Measurements from ENCODE around the gene CTNND2.

The CTNND2 gene

DNA sequence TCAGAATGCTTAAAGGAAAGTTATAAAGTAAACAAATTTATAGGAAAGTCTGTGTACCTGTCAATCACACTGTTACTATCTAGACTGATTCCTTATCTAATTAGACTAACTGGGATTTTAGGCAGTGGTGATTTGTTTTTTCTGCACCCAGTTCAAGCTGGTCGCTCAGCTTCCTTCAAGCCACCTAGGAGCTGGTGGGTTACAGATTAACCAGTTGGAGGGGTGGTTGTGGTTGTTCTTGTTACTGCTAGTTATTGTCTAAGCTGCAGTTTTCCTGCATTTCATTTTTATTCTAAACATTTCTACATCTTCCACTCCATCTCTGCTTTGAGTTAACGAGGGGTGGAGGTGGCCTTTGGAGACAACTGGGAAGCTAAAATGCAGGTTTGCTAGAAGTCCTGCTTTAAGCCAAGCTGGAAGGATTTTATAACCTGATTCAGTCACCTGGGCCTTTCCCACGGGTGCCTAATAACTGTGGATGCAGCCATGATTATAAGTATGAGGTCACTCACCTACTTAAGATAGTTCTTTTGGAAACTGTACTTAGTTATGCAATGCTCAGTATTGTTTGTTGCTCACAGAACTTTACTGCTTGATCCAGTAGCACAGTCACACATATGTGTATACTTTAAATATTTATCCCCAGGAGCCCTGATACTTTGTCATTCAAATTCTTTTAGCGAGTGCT is 839.3 kb downstream of the CTNND2 start:
- CTCF ChIA-PET, result interaction anchor here (1.8 kb wide), 1 partner anchor 10 kb away, joined by 6 read pairs; no protein-coding TSS in a partner anchor
- no peak for TF ChIP-seq ZNF704 (tag by site-specific recombination; IDR thresholded peaks at IDR 0.05)
- POLR2A ChIA-PET, result no interaction called here

GRCh38 chr5:11062397-11062796 is 841.8 kb downstream of the CTNND2 start:
- Histone ChIP-seq H3K4me3 (ENCODE audit: low read depth, low read length) (no peak overlapping the region), H3K4me1 (ENCODE audit: control insufficient read depth, insufficient read depth, low read length) (no peaks in the 10 kb centered on the region), H3K36me3 (ENCODE audit: control insufficient read depth in 2 of 2, insufficient read depth in 1 of 2, low read length in 2 of 2) (no peaks in the 10 kb centered on the region), H3K9me3 (ENCODE audit: control insufficient read depth, insufficient read depth, low read depth, low read length) (no peaks in the 10 kb centered on the region), H3K27ac (ENCODE audit: extremely low read depth, low read depth, low read length) (no peak overlapping the region)
- CTCF ChIA-PET, result interaction anchor here (0.6 kb wide), 1 partner anchor 651 kb away, joined by 3 read pairs; no protein-coding TSS in a partner anchor
- POLR2A ChIA-PET, result no interaction called here
- TF ChIP-seq, protein P1, sequence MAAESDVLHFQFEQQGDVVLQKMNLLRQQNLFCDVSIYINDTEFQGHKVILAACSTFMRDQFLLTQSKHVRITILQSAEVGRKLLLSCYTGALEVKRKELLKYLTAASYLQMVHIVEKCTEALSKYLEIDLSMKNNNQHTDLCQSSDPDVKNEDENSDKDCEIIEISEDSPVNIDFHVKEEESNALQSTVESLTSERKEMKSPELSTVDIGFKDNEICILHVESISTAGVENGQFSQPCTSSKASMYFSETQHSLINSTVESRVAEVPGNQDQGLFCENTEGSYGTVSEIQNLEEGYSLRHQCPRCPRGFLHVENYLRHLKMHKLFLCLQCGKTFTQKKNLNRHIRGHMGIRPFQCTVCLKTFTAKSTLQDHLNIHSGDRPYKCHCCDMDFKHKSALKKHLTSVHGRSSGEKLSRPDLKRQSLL (tag by site-specific recombination; IDR thresholded peaks at IDR 0.05), result no peak
- no peak for TF ChIP-seq IKZF3 (tag by site-specific recombination; IDR thresholded peaks at IDR 0.05)
- TF ChIP-seq ZNF169 (tag by site-specific recombination; IDR thresholded peaks at IDR 0.05), result no peak

More for the DNA sequence above, 839.3 kb downstream of the CTNND2 start:
- H3K9me3 ChIP-seq (ENCODE audit: control insufficient read depth, insufficient read depth, low read depth, low read length), result no peaks in the 10 kb centered on the region
- H3K4me1 ChIP-seq (ENCODE audit: control insufficient read depth, insufficient read depth, low read length), result no peaks in the 10 kb centered on the region
- H3K27ac ChIP-seq (ENCODE audit: extremely low read depth, low read depth, low read length), result no peak overlapping the region
- H3K4me3 ChIP-seq (ENCODE audit: low read depth, low read length), result no peak overlapping the region
- H3K36me3 ChIP-seq (ENCODE audit: control insufficient read depth in 2 of 2, insufficient read depth in 1 of 2, low read length in 2 of 2), result no peaks in the 10 kb centered on the region

GRCh38 chr5:11056560-11056959 is 847.7 kb downstream of the CTNND2 start:
- no peaks in the 10 kb centered on the region for H3K36me3 ChIP-seq (ENCODE audit: control insufficient read depth in 2 of 2, insufficient read depth in 1 of 2, low read length in 2 of 2)
- no peaks in the 10 kb centered on the region for H3K9me3 ChIP-seq (ENCODE audit: control insufficient read depth, insufficient read depth, low read depth, low read length)
- no peak overlapping the region for H3K27ac ChIP-seq (ENCODE audit: extremely low read depth, low read depth, low read length)
- ChIA-PET POLR2A (no interaction called here), CTCF (interaction anchor here (0.6 to 1.4 kb wide), 2 partner anchors 19 to 388 kb away, joined by 3 read pairs; no protein-coding TSS in a partner anchor)
- H3K4me1 ChIP-seq (ENCODE audit: control insufficient read depth, insufficient read depth, low read length), result no peaks in the 10 kb centered on the region
- no peak overlapping the region for H3K4me3 ChIP-seq (ENCODE audit: low read depth, low read length)
- no peak for TF ChIP-seq ZBTB7A (tag by site-specific recombination; IDR thresholded peaks at IDR 0.05; ENCODE audit: low read depth)
- TF ChIP-seq ZNF76 (tag by site-specific recombination; IDR thresholded peaks at IDR 0.05; ENCODE audit: borderline replicate concordance, low read depth), result no peak
- TF ChIP-seq KLF8 (tag by site-specific recombination; IDR thresholded peaks at IDR 0.05), result no peak
- TF ChIP-seq ZNF692 (tag by site-specific recombination; IDR thresholded peaks at IDR 0.05), result no peak
- TF ChIP-seq, protein P2, sequence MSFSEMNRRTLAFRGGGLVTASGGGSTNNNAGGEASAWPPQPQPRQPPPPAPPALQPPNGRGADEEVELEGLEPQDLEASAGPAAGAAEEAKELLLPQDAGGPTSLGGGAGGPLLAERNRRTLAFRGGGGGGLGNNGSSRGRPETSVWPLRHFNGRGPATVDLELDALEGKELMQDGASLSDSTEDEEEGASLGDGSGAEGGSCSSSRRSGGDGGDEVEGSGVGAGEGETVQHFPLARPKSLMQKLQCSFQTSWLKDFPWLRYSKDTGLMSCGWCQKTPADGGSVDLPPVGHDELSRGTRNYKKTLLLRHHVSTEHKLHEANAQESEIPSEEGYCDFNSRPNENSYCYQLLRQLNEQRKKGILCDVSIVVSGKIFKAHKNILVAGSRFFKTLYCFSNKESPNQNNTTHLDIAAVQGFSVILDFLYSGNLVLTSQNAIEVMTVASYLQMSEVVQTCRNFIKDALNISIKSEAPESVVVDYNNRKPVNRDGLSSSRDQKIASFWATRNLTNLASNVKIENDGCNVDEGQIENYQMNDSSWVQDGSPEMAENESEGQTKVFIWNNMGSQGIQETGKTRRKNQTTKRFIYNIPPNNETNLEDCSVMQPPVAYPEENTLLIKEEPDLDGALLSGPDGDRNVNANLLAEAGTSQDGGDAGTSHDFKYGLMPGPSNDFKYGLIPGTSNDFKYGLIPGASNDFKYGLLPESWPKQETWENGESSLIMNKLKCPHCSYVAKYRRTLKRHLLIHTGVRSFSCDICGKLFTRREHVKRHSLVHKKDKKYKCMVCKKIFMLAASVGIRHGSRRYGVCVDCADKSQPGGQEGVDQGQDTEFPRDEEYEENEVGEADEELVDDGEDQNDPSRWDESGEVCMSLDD (tag by site-specific recombination; IDR thresholded peaks at IDR 0.05), result no peak
- no peak for TF ChIP-seq ZNF223 (tag by site-specific recombination; IDR thresholded peaks at IDR 0.05)
- TF ChIP-seq, protein P3, sequence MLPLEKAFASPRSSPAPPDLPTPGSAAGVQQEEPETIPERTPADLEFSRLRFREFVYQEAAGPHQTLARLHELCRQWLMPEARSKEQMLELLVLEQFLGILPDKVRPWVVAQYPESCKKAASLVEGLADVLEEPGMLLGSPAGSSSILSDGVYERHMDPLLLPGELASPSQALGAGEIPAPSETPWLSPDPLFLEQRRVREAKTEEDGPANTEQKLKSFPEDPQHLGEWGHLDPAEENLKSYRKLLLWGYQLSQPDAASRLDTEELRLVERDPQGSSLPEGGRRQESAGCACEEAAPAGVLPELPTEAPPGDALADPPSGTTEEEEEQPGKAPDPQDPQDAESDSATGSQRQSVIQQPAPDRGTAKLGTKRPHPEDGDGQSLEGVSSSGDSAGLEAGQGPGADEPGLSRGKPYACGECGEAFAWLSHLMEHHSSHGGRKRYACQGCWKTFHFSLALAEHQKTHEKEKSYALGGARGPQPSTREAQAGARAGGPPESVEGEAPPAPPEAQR (tag by site-specific recombination; IDR thresholded peaks at IDR 0.05), result no peak
- no peak for TF ChIP-seq ZNF707 (tag by site-specific recombination; IDR thresholded peaks at IDR 0.05)
